Left ventricle myocardium superior (tissue), 1 donor: ENCODE results near the gene ARPP21. TPM values are rescaled to one million over a fixed set of nuclear protein-coding genes. Genes with fewer than 3 reads are reported as not detected.

Experiments
- ATAC-seq: fragments of 200-7000 bp; cut with Tn5 transposase; one replicate; pipeline ENCODE4 v1.9.1; 2020; ENCODE audit warnings: mild to moderate bottlenecking, moderate library complexity
- DNase-seq: peaks from one replicate; pipeline ENCODE4 v3.0.0-alpha.2; 2020
- intact Hi-C: fragments of 100-400 bp; cut with micrococcal nuclease; formaldehyde crosslinking; loops from one replicate; pipeline ENCODE4 v1.11.0; 2022
- total RNA-seq: library from RNA; stranded (reverse); fragmentation: NEBNext Ultra II Directional; extraction: Animal tissue kit (Norgen Biotek cat#: 25700); gene quantifications from one replicate; pipeline ENCODE4 v1.2.1, GENCODE V29; 2021
- donor health status: DM: no; HTN: yes; CAD: no; lungs with severe emphysema.

Gene ARPP21
- total RNA-seq, 1 donor from 2014 or later: not detected

DNA sequence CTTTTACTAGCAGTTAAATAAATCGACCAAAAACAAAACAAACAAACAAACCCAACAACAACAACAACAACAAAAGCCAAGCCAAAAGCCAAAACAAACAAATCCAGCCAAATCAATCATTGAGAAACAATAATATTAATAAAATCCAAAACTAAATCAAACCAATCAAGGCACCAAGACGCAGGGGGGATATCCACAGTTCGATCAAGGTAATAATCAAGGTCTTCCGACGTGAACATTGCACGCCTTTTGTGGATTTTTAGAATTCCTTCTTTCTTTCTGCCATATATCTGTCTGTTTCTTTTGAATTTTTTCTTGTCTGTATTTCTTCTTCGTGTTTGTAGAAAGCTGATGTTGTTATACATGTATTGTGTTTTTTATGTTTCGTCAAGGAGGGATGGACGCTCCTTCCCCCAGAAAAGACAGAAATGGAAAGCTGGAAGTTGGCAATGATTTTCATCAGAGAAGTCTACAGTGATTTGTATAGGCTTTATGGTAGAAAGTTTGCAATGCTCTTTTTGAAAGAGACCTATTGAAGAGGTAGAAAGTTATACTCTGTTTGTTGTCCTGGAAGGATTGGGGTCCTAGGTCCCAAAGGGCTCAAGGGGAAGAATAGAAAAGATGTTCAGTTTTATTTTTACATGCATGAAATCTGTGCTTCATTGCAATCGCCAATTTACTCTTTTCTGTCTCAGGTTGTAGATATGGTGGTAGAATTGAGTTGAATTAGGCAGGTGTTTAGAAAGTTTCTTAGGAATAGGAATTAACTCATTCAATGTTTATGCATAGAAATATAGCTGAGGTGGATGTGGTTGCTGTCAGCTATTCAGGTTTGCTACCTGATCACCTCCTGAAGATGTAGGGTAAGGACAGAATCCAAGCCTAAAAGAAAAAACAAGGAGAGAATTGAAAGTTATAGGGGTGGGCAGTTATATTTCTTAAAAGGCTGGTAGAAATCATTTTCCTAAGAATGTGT, 1.2 kb downstream of the ARPP21 start:
- intact Hi-C loops: no loop called here
- DNase-seq (no peak), ATAC-seq (no peak)

DNA sequence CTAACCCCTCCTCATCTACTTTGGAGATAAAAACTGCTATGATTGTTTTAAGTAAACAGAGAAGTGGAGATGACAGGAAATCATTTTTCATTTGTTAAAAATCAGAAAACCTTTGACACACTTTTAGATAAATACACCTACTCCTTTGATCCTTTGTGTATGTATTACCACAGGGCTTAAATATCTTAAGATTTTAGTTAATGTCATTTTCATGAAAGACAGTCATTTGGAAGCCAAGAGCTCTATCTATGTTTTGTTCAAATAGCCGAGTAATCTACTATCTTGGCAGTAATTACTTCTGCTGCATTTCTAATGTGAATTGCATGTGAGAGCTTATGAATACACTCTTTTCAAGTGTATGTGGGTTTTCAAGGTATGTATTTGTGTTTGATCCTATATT, 2.0 kb downstream of the ARPP21 start:
- ATAC-seq: no peak
- no peak for DNase-seq
- intact Hi-C loops: no loop called here

- ATAC-seq: no peak
- no peak for DNase-seq
- intact Hi-C loops: no loop called here
Measured at GRCh38 chr3:35641920-35642527, 2.7 kb downstream of the ARPP21 start.

- intact Hi-C loops: no loop called here
- DNase-seq (no peak), ATAC-seq (no peak)
Measured at GRCh38 chr3:35643495-35643894, 4.2 kb downstream of the ARPP21 start.

DNA sequence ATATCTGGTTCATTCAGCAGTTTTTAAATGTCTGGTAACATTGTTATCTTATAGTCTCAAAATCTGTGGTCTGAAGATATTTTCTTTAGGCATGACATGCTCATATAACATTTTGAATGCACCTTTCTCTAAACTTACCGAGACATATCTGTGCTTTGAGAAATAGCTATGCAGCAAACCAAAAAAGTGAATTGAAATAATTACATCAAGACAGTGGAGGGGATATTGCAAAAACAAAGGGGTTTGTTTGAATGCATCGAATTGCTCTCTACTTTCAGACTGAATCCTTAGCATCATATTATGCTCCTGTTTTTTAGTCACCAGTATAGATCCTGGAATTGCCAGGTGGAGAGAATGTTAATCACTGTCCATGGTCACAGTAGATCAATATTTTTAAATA, 5.1 kb downstream of the ARPP21 start:
- intact Hi-C loops: no loop called here
- DNase-seq (no peak), ATAC-seq (no peak)

DNA sequence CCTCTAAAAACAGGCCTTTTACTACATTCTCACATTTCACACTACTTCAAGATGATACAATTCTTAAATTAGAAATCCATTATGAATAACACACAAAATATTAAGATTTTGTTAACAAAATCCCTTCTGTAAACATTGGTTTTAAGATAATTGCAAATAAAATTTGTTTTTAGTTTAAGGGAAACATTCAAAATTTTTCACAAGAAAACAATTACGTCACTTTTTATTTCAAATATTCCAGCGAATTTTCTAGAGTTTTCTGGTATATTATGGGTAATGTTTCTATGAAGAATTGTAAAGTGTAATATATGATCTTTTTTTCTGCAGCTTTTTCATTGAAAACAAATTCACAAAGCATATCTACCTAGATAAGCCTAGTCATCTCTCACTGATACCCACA, 5.9 kb downstream of the ARPP21 start:
- no peak for DNase-seq
- no peak for ATAC-seq
- intact Hi-C loops: no loop called here

DNA sequence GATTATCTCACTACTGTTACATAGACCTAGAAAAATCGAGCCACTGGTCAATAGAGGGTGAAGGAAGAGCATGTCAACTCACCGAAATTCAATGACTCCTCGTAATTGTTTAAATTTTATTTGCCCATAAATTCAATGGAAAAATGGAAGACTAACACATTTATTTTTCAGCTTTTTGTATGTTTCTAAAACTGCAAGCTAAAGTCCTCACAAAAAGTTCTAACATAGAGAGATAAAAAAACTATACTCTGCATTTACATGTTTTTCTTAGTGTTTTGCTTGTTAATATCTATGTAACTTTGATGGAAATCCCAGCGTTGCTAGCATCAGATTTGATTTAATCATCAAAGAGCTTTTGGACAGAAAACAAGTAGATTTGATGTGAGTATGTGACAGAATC, 6.8 kb downstream of the ARPP21 start:
- DNase-seq (no peak), ATAC-seq (no peak)
- intact Hi-C loops: no loop called here

- intact Hi-C loops: no loop called here
- ATAC-seq (no peak), DNase-seq (no peak)
Measured at GRCh38 chr3:35647461-35647860, 8.1 kb downstream of the ARPP21 start.

- ATAC-seq (no peak), DNase-seq (no peak)
- intact Hi-C loops: no loop called here
Measured at GRCh38 chr3:35648347-35648746, 9.0 kb downstream of the ARPP21 start.

DNA sequence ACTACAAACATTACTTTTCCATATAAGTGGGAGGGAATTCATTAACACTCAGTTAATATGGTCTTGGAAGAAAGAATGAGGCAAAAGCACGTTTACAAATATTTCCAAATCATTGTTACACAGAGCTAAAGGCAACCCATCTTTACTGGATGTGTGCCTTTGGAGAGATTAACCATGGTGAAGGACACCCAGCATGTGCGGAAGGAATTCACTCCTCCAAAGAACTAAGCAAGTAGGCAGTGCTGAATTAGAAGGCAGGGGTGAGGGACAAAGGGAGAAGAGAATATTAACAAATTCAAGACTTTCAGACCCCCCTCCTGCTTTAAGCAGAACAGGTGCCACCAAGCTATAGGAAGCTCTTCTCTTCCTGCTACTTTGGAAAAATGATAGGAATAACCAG, 10.1 kb downstream of the ARPP21 start:
- intact Hi-C loops: no loop called here
- no peak for DNase-seq
- no peak for ATAC-seq

DNA sequence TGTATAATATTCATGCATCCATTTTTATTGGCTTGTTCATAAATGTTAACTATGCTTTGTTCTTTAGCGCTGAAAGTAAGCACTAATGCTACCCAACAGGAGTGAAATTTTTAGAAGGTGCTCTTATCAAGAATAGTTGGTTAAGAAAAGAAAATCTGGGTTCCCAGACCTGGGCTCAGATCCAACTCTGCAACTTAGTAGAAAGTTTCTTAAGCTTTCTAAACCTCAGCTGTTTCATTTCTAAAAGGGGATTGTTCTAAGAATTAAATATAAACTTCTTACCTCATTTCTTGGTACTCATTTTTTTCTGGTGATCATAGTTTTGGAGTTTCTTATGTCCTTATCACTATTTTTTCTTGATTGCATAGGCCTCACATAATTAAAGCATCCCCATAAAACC, 12.1 kb downstream of the ARPP21 start:
- no peak for DNase-seq
- no peak for ATAC-seq
- intact Hi-C loops: no loop called here

DNA sequence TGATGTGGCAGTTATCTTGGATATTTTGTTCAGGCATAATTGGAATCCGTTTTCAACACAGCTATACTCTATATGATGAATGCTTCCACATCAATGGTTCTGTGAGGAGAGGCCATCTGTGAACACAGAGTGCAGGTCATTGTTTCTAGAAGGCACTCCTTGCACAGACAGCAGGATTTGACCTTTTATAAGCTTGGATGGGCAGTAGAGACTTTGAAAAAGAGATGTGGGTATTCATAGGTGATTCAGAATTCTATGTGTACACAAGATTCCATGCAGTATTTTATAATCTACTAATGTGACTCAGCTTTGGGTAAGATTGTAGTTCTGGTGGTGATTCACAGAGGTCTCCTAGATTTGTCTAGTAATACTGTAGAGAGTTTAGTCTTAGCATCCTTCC, 12.5 kb downstream of the ARPP21 start:
- ATAC-seq: no peak
- intact Hi-C loops: no loop called here
- DNase-seq: no peak

GRCh38 chr3:35653347-35653746, 14.0 kb downstream of the ARPP21 start:
- ATAC-seq (no peak), DNase-seq (no peak)
- intact Hi-C loops: no loop called here

DNA sequence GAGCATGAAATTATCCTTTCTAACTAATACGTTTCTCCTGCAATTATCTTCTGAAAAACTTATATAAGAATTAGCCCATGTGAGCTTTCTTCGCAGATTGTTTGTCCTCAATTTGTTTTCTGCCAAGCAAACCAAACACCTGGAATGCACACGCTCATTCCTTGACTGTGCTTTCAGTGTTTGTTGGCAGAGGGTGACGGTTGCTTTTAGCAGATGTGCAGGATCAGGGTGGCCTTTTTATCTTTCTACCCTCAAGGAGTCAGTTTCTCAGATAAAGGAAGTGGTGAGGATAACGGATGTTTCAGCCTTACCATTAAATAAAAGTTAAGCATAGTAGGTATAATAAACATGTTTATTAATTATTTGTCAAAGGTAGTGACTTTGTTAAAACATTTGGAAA, 15.2 kb downstream of the ARPP21 start:
- DNase-seq: no peak
- no peak for ATAC-seq
- intact Hi-C loops: no loop called here

GRCh38 chr3:35658686-35659085, 19.4 kb downstream of the ARPP21 start:
- intact Hi-C loops: no loop called here
- DNase-seq (no peak), ATAC-seq (no peak)

DNA sequence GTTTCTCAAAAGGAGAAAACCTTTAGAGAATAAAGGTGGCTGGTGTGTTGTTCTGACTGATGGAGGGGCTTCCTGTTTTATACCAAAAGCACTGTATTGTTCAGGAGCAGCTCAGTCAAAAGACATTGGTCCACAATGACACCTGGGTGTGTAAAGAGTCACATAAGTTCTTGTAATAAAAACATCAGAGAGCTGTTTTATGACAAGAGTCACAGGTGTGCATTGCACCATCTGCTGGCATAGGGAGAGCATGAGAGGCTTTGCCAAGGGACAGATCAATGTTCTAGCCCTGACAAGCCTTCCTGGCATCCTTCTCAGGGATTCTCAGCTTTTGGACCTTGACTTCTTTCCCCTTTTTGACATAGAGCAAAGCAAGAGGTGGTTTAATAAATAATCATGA, 20.4 kb downstream of the ARPP21 start:
- ATAC-seq (no peak), DNase-seq (no peak)
- intact Hi-C loops: no loop called here

DNA sequence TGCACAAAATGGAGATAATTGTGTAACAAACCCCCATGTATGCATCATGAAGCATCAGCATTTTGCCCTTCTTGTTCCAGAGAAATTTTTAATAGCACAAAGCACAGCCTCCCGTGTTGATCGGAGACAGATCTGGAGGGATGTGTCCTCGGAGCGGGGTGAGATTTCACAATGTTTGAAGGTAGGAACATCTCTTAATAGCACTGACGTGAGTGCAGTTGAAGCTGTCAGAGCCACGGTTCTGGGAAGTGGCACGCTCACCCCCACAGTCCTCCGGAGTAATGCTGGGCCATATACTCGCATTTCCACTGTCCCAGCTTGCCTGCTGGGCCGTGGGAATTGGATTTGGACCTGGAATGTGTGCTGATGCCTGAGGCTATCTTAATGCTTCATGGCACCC, 24.1 kb downstream of the ARPP21 start:
- ATAC-seq: peak; percentile 92
- DNase-seq: peak; percentile 42
- intact Hi-C loops: no loop called here

DNA sequence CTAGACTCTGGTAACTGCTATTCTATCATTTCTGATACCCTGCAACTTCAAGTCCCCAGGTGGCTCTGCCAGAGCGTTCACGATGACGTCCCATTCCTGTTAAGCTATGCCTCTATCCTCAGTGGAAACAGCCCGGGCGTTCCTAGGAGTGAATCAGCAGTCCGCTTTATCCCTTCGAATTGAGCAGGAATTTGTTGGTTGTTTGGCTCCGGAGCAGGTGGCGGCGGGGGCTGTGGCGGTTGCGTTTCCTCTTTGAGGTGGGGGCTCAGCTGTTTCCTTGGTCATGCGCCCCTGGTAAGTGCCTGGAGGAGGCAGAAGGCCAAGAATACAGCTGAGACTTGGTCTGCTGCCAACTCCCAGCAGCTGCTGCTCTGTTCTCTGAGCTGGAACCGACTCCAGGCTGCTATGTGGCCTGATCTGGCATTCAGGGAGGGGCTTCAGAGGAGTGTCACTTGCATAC, 25.2 kb downstream of the ARPP21 start:
- DNase-seq (peak; percentile 74), ATAC-seq (peak; percentile 91)
- intact Hi-C loops: no loop called here

GRCh38 chr3:35665390-35666055, 26.2 kb downstream of the ARPP21 start:
- no peak for DNase-seq

GRCh38 chr3:35666888-35667287, 27.6 kb downstream of the ARPP21 start:
- ATAC-seq (no peak), DNase-seq (no peak)
- intact Hi-C loops: no loop called here

More at GRCh38 chr3:35665390-35666055, 26.2 kb downstream of the ARPP21 start:
- ATAC-seq: no peak
- intact Hi-C loops: no loop called here
